NB4 (cell line): Measurements from ENCODE around the gene SORT1.

Experiments
- MYC ChIP-seq: IDR thresholded peaks from 2 replicates; pipeline ENCODE4 v1.6.1; 2011; ENCODE audit warnings: low read depth, low read length
- POLR2A ChIP-seq: IDR thresholded peaks from 2 replicates; pipeline ENCODE4 v1.6.1; 2011; ENCODE audit warnings: mild to moderate bottlenecking; ENCODE audit not compliant: insufficient read length; ENCODE audit errors: extremely low read depth
- TF ChIP-seq, protein P1 (sequence below): IDR thresholded peaks from one replicate; pipeline ENCODE4 v1.5.1; 2012; ENCODE audit warnings: low read depth, low read length

DNA sequence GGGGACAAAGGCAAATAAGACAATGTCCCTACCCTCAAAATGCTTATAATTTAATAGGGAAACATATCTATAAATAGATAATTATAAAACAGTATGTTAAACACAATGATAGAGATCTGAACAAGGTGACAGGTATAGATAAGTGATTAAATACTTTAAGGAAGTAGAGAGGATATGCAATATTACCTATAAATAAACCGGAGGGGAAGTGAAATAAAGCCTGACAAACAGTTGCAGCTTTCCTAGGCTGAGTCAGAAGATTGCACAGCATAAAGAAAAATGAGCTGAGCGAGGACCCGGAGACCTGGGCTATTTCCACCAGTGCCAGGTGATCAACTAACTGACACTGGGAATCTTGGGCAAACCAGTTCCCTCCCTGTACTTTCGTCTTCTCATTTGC is 103.2 kb downstream of the SORT1 start:
- no peak for TF ChIP-seq MYC
- TF ChIP-seq, protein P1, sequence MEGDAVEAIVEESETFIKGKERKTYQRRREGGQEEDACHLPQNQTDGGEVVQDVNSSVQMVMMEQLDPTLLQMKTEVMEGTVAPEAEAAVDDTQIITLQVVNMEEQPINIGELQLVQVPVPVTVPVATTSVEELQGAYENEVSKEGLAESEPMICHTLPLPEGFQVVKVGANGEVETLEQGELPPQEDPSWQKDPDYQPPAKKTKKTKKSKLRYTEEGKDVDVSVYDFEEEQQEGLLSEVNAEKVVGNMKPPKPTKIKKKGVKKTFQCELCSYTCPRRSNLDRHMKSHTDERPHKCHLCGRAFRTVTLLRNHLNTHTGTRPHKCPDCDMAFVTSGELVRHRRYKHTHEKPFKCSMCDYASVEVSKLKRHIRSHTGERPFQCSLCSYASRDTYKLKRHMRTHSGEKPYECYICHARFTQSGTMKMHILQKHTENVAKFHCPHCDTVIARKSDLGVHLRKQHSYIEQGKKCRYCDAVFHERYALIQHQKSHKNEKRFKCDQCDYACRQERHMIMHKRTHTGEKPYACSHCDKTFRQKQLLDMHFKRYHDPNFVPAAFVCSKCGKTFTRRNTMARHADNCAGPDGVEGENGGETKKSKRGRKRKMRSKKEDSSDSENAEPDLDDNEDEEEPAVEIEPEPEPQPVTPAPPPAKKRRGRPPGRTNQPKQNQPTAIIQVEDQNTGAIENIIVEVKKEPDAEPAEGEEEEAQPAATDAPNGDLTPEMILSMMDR, result no peak
- no peak for TF ChIP-seq POLR2A
